Panc1 (cell line): ENCODE data around the gene HSFX3. TPM values are rescaled to one million over a fixed set of nuclear protein-coding genes. Genes with fewer than 3 reads are reported as not detected.
A peak's percentile ranks its signal among the peaks of the same experiment; 100 is the strongest.
"Not testable (repeated sequence)": the region's sequence is repeated elsewhere in the genome, so short reads cannot be mapped to it uniquely, and the experiment has no call there.

Experiments
- ATAC-seq: fragments of 200-7000 bp; cut with Tn5 transposase; 2 replicates; pipeline ENCODE4 v1.9.1; 2020; ENCODE audit warnings: mild to moderate bottlenecking, moderate library complexity
- BruUV-seq: library from RNA; stranded (reverse); fragments of 400-500 nt; replicated peaks from 2 replicates; lab custom pipeline; 2021; lab: Mats Ljungman, UMichigan
- CTCF ChIA-PET: fragments of 300-600 bp; sonication (Branson Sonifier 250); formaldehyde crosslinking; loops from one replicate; lab custom pipeline; 2022; ENCODE audit warnings: antibody characterized with exemption; lab: Charles Lee
- POLR2A ChIA-PET: fragments of 300-600 bp; sonication (Branson Sonifier 250); formaldehyde crosslinking; loops from one replicate; lab custom pipeline; 2022; ENCODE audit warnings: antibody characterized with exemption; lab: Charles Lee
- DNase-seq: peaks from one replicate; pipeline ENCODE4 v3.0.0-alpha.2; 2010; ENCODE audit warnings: low read depth, low spot score
- H3K27ac ChIP-seq: 2 replicates; pipeline ENCODE4 v1.5.1; 2011; ENCODE audit warnings: mild to moderate bottlenecking, low read length, inconsistent platforms
- H3K27me3 ChIP-seq: fragments of 200-500 bp; sonication (Bioruptor generic); 2 replicates; pipeline ENCODE4 v1.6.0; 2014; ENCODE audit warnings: low read length, inconsistent platforms; ENCODE audit not compliant: control insufficient read depth, insufficient read depth
- H3K36me3 ChIP-seq: fragments of 200-500 bp; sonication (Bioruptor generic); 2 replicates; pipeline ENCODE4 v1.5.1; 2014; ENCODE audit warnings: inconsistent platforms, mild to moderate bottlenecking, low read length, moderate library complexity; ENCODE audit not compliant: control insufficient read depth, insufficient read depth
- H3K4me1 ChIP-seq: 2 replicates; pipeline ENCODE4 v1.5.1; 2011; ENCODE audit warnings: inconsistent platforms, mild to moderate bottlenecking, low read length, moderate library complexity; ENCODE audit not compliant: control insufficient read depth, insufficient read depth
- H3K4me3 ChIP-seq, 2 experiments: 2 replicates each; pipeline ENCODE4 v1.5.1; 2011 to 2012; ENCODE audit warnings: low read depth in 2 of 2, low read length in 2 of 2, mild to moderate bottlenecking in 2 of 2, inconsistent platforms in 1 of 2, moderate library complexity in 1 of 2
- H3K9me3 ChIP-seq: fragments of 200-500 bp; sonication (Bioruptor generic); 2 replicates; pipeline ENCODE4 v1.5.1; 2014; ENCODE audit warnings: low read depth, mild to moderate bottlenecking, inconsistent platforms, low read length, moderate library complexity; ENCODE audit not compliant: control insufficient read depth, insufficient read depth
- CTCF ChIP-seq: fragments of 450-650 bp; IDR thresholded peaks from 2 replicates; pipeline ENCODE4 v1.5.1; 2017; ENCODE audit warnings: mild to moderate bottlenecking
- POLR2AphosphoS5 ChIP-seq: IDR thresholded peaks from 2 replicates; pipeline ENCODE4 v1.6.1; 2012; ENCODE audit warnings: mild to moderate bottlenecking, low read depth, low read length, moderate library complexity
- REST ChIP-seq, 2 experiments: IDR thresholded peaks; 2 replicates each; pipeline ENCODE4 v1.6.1; 2011 to 2012; ENCODE audit warnings: low read depth in 2 of 2, control low read depth in 1 of 2, low read length in 1 of 2, mild to moderate bottlenecking in 1 of 2, moderate library complexity in 1 of 2; ENCODE audit not compliant: insufficient read depth in 1 of 2
- SIN3A ChIP-seq: IDR thresholded peaks from 2 replicates; pipeline ENCODE4 v1.6.1; 2012; ENCODE audit warnings: low read depth, mild to moderate bottlenecking, low read length, moderate library complexity, borderline replicate concordance; ENCODE audit not compliant: insufficient read depth
- TCF7L2 ChIP-seq: IDR thresholded peaks from 2 replicates; pipeline ENCODE4 v1.6.1; 2011; ENCODE audit warnings: mild to moderate bottlenecking, low read depth, low read length, inconsistent platforms
- in situ Hi-C: cut with HindIII; loops from 2 replicates; pipeline ENCODE4 v1.10.0; 2016; ENCODE audit warnings: low sequenced_read_pairs, low pct_unique_long_range_greater_than_20kb
- intact Hi-C: fragments of 100-400 bp; cut with micrococcal nuclease; formaldehyde crosslinking; loops from one replicate; pipeline ENCODE4 v1.10.0; 2022; ENCODE audit not compliant: unreplicated experiment
- total RNA-seq: library from RNA; stranded (reverse); gene quantifications from one replicate; pipeline ENCODE4 v1.2.1, GENCODE V29; 2021; ENCODE audit not compliant: unreplicated experiment

Gene HSFX3
- total RNA-seq, 1 experiment from 2014 or later: not detected

- BruUV-seq, intact Hi-C loops, H3K4me3 ChIP-seq, H3K27me3 ChIP-seq, CTCF ChIA-PET, H3K36me3 ChIP-seq, POLR2A ChIA-PET, H3K9me3 ChIP-seq, H3K27ac ChIP-seq, H3K4me1 ChIP-seq, in situ Hi-C loops, DNase-seq: not testable (repeated sequence)
- ATAC-seq: peak; percentile 48; the same call in 1 of the 2 replicates
Observed at GRCh38 chrX:149573456-149573855, 23.7 kb upstream of the HSFX3 start.

- ATAC-seq (no peak), DNase-seq (no peak)
- H3K9me3 ChIP-seq: no peaks in the 10 kb centered on the region
- no peak overlapping the region for H3K4me3 ChIP-seq
- POLR2A ChIA-PET: no interaction called here
- H3K36me3 ChIP-seq: no peaks in the 10 kb centered on the region
- BruUV-seq: no TSS peak
- no peaks in the 10 kb centered on the region; the same call in 1 of the 2 replicates for H3K27me3 ChIP-seq
- in situ Hi-C loops: no loop called here
- H3K27ac ChIP-seq: no peak overlapping the region
- TF ChIP-seq SIN3A (no peak), REST (IDR thresholded peaks at IDR 0.05; ENCODE audit: insufficient read depth in 1 of 2, low read depth in 2 of 2, low read length in 1 of 2) (no peak), TCF7L2 (no peak), CTCF (no peak), POLR2AphosphoS5 (no peak)
- intact Hi-C loops: no loop called here
- H3K4me1 ChIP-seq: no peaks in the 10 kb centered on the region
- CTCF ChIA-PET: no interaction called here
Observed at GRCh38 chrX:149572743-149573142, 23.0 kb upstream of the HSFX3 start.

- no peak for TF ChIP-seq POLR2AphosphoS5
- no peak for TF ChIP-seq CTCF
- no peak for TF ChIP-seq REST (IDR thresholded peaks at IDR 0.05; ENCODE audit: insufficient read depth in 1 of 2, low read depth in 2 of 2, low read length in 1 of 2)
- no peak for TF ChIP-seq SIN3A
- TF ChIP-seq TCF7L2: no peak
- H3K4me1 ChIP-seq: no peaks in the 10 kb centered on the region
- no peak for DNase-seq
- H3K36me3 ChIP-seq: no peaks in the 10 kb centered on the region
- no peaks in the 10 kb centered on the region for H3K9me3 ChIP-seq
- ATAC-seq: no peak
- no peak overlapping the region for H3K27ac ChIP-seq
- in situ Hi-C loops: no loop called here
- no TSS peak for BruUV-seq
- no peaks in the 10 kb centered on the region; the same call in 1 of the 2 replicates for H3K27me3 ChIP-seq
- ChIA-PET CTCF (no interaction called here), POLR2A (no interaction called here)
- intact Hi-C loops: no loop called here
- H3K4me3 ChIP-seq: no peak overlapping the region
Observed at GRCh38 chrX:149571770-149572169, 22.0 kb upstream of the HSFX3 start.
